ENCODE results near the gene ZIC2.

ZIC2 gene

DNA sequence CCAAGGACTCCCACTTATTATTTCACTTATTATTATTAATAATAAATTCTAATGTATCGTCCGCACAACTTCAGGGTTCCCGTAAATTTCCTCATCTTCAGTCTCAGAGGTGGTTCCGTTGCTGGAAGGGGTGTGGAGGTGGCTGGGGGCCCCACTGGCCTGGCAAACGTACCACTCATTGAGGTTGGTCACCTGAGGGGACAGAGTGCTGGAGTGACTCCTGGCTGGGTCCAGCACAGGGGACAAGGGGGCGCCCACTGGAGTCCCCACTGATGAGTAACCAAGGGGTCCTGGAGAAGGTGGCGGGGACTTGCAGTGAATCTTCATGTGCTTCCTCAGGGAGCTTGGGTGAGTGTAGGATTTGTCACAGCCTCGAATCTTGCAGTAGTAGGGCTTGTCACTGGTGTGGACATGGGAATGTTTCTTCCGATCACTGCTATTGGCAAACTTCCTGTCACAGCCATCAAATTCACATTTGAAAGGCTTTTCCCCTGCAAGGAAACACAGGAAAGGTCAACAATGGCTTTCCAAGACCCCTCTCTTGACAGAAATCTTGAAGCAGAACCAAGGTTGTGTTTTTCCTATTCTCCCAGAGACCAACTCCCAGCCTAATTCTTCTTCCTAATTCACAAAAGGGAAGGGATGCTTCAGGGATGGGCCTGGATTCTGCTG lies 16.1 kb upstream of the ZIC2 start:
- in situ Hi-C loops (cut with MboI; ENCODE audit: low pct_unique_long_range_greater_than_20kb, low sequenced_read_pairs, unreplicated experiment), result no loop called here
- DNase-seq (ENCODE audit: low spot score), result no peak
- no peak for TF ChIP-seq CTCF (IDR thresholded peaks at IDR 0.05; ENCODE audit: extremely low read depth, insufficient read depth, missing control alignments)

GRCh38 chr13:99966064-99966805 lies 15.3 kb upstream of the ZIC2 start:
- no peak for TF ChIP-seq CTCF (IDR thresholded peaks at IDR 0.05; ENCODE audit: extremely low read depth, insufficient read depth, missing control alignments)
- in situ Hi-C loops (cut with MboI; ENCODE audit: low pct_unique_long_range_greater_than_20kb, low sequenced_read_pairs, unreplicated experiment), result no loop called here
- no peak for DNase-seq (ENCODE audit: low spot score)

DNA sequence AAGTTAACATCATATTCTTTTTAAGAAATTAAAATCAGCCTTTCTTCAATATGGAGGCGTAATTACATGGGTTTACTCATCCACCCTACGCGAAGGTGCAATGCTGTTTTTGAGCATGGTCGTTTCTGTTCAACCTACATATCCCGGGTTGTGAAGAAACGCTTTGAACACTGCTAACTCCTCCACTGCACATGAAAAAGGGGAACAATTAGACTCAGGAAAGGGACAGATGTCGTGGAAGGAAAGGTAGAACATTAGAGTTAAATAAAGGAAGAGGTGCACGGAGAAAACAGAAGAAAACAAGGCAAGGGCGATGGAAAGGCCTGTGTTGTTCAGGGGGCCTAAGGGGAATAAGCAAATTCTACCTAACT lies 14.1 kb upstream of the ZIC2 start:
- TF ChIP-seq CTCF (IDR thresholded peaks at IDR 0.05; ENCODE audit: extremely low read depth, insufficient read depth, missing control alignments), result no peak
- in situ Hi-C loops (cut with MboI; ENCODE audit: low pct_unique_long_range_greater_than_20kb, low sequenced_read_pairs, unreplicated experiment), result no loop called here
- DNase-seq (ENCODE audit: low spot score), result no peak

DNA sequence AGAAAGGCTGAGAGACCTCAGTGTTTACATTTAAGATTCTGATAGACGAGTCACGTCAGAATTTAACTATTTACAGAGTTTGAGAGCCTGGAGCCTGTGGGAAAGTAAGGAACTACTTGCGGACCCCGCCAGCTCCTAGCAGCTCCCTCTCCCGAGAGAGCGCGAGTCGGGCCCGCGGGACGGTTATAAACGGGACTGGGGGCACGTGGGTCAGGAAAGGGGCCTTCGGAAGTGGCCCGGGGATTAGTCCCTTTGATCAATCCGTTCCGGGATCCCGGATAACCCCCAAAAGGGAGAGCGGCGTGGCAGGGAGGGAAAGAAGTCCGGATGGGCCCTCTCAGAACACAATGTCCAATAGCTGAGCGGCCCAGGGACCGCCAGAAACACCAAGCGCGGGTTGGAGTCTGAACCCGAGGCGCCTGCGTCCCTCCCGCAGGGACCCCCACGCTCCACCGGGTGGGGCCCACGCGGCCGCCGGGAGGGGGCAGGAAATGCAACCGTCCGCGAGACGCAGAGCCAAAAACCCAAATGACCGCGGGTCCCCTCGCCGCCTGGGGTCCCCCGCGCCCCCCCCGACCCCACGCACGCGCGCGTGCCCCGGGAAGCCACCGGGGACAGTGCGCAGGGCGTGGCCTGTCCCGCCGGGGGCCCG lies 13.6 kb upstream of the ZIC2 start:
- no peak for TF ChIP-seq CTCF (IDR thresholded peaks at IDR 0.05; ENCODE audit: extremely low read depth, insufficient read depth, missing control alignments)
- DNase-seq (ENCODE audit: low spot score), result no peak
- in situ Hi-C loops (cut with MboI; ENCODE audit: low pct_unique_long_range_greater_than_20kb, low sequenced_read_pairs, unreplicated experiment), result no loop called here

- TF ChIP-seq CTCF (IDR thresholded peaks at IDR 0.05; ENCODE audit: extremely low read depth, insufficient read depth, missing control alignments), result no peak
- in situ Hi-C loops (cut with MboI; ENCODE audit: low pct_unique_long_range_greater_than_20kb, low sequenced_read_pairs, unreplicated experiment), result no loop called here
- no peak for DNase-seq (ENCODE audit: low spot score)
Observed at GRCh38 chr13:99968521-99969452, 12.8 kb upstream of the ZIC2 start.

DNA sequence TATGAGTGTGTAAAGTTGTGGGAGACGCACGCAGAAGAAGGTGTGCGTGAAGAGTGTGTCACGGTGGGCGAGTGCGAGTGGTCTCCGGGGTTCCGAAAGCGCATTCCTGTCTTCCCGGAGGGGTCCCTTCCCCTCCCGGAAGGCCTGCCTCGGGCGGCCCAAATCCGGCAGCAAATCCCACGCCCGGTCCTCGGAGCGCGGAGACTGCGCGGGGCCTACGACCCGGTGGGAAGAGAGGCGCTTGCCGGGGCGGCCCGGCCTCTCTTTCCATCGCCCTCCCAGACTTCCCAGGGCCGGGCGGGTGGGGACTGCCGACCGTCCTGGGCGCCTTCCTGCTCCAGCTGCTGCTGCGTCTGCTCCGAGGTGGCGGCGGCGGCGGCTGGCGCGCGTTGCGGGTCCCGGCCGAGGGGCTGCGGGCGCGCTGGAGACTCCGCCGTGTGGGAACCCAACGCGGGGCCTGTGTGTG lies 12.1 kb upstream of the ZIC2 start:
- no peak for DNase-seq (ENCODE audit: low spot score)
- in situ Hi-C loops (cut with MboI; ENCODE audit: low pct_unique_long_range_greater_than_20kb, low sequenced_read_pairs, unreplicated experiment), result no loop called here
- no peak for TF ChIP-seq CTCF (IDR thresholded peaks at IDR 0.05; ENCODE audit: extremely low read depth, insufficient read depth, missing control alignments)
